Fibroblast of lung (primary cell): ENCODE measurements around the gene MICAL3.

ENCODE experiments used
- EZH2 ChIP-seq: IDR thresholded peaks from 2 replicates; pipeline ENCODE4 v1.5.1; 2012; ENCODE audit warnings: low read length, control low read depth, mild to moderate bottlenecking; ENCODE audit errors: missing control alignments
- TF ChIP-seq, protein P1 (sequence below), 2 donors: IDR thresholded peaks in 1 of 2; conservative IDR thresholded peaks in 1 of 2; 1 replicate in 1 of 2; 2 replicates in 1 of 2; pipeline ENCODE4 v1.5.1; 2011 to 2012; ENCODE audit warnings: low read length in 2 of 2, control low read depth in 1 of 2, inconsistent platforms in 1 of 2, low read depth in 1 of 2, mild to moderate bottlenecking in 1 of 2

DNA sequence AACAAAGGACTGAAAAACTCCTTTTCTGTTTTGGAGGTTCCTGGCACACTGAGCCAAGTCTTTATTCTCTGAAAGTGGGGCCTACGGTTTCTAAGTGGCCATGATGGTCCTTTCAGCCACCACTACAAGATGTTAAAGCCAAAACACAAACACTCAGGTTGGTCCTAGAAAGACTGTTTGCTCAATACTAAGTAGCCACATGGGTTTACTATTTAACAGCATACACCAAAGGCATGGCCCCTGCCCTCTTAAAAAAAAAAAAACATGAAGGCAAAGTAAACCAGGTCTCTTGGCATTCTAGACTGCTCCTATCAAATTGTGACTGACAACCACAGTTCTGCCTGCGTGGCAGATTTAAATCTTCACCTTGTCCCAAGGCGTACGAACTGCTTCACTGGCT lies 126.5 kb downstream of the MICAL3 start:
- TF ChIP-seq, protein P1, sequence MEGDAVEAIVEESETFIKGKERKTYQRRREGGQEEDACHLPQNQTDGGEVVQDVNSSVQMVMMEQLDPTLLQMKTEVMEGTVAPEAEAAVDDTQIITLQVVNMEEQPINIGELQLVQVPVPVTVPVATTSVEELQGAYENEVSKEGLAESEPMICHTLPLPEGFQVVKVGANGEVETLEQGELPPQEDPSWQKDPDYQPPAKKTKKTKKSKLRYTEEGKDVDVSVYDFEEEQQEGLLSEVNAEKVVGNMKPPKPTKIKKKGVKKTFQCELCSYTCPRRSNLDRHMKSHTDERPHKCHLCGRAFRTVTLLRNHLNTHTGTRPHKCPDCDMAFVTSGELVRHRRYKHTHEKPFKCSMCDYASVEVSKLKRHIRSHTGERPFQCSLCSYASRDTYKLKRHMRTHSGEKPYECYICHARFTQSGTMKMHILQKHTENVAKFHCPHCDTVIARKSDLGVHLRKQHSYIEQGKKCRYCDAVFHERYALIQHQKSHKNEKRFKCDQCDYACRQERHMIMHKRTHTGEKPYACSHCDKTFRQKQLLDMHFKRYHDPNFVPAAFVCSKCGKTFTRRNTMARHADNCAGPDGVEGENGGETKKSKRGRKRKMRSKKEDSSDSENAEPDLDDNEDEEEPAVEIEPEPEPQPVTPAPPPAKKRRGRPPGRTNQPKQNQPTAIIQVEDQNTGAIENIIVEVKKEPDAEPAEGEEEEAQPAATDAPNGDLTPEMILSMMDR (conservative IDR thresholded peaks at IDR 0.05 in 1 of 2, IDR thresholded peaks at IDR 0.05 in 1 of 2; ENCODE audit: low read depth in 1 of 2, low read length in 2 of 2) = no peak
- TF ChIP-seq EZH2 = no peak
